ENCODE results near the gene MBNL1. TPM values are rescaled to one million over a fixed set of nuclear protein-coding genes. Genes with fewer than 3 reads are reported as not detected.
"Not testable (repeated sequence)": the region's sequence is repeated elsewhere in the genome, so short reads cannot be mapped to it uniquely, and the experiment has no call there.

The MBNL1 gene
- total and polyA plus RNA-seq, 2 donors (not counting 3 experiments of a cell fraction or from before 2014, with no cell fraction given), result 179 to 362 TPM

- FAIRE-seq (no peak), DNase-seq (ENCODE audit: low read depth, low spot score) (no peak)
- H3K27ac ChIP-seq (ENCODE audit: insufficient read depth, low read depth, low read length), result no peak overlapping the region
- no TSS peak for BruUV-seq (replicated peaks)
- H3K9me3 ChIP-seq (replicated peaks; ENCODE audit: control insufficient read depth, insufficient read depth, low read length), result no peaks in the 10 kb centered on the region
- intact Hi-C loops (cut with micrococcal nuclease) (no loop called here), dilution Hi-C loops (cut with MboI; ENCODE audit: extremely low pct_ligation_motif_present, low sequenced_read_pairs) (no loop called here)
- peaks cover 99% of the 10 kb centered on the region for H3K79me2 ChIP-seq (ENCODE audit: control insufficient read depth, insufficient read depth, low read length)
- H4K20me1 ChIP-seq (replicated peaks; ENCODE audit: control insufficient read depth, extremely low read depth, insufficient read depth, low read length), result peaks cover 12% of the 10 kb centered on the region
- no peaks in the 10 kb centered on the region for H3K9me1 ChIP-seq (replicated peaks; ENCODE audit: control insufficient read depth, extremely low read depth, insufficient read depth, low read length)
- peaks cover 29% of the 10 kb centered on the region for H3K4me1 ChIP-seq (ENCODE audit: control insufficient read depth, extremely low read depth, insufficient read depth, low read length)
- H3K36me3 ChIP-seq (ENCODE audit: control insufficient read depth in 2 of 2, extremely low read depth in 1 of 2, insufficient read depth in 2 of 2, low read length in 2 of 2), result peaks cover 0 to 6% of the 10 kb centered on the region in 2 experiments
- no peak overlapping the region for H3K4me2 ChIP-seq (ENCODE audit: insufficient read depth, low read length)
- H3K27me3 ChIP-seq (ENCODE audit: control insufficient read depth in 2 of 2, insufficient read depth in 2 of 2, low read length in 2 of 2), result no peaks in the 10 kb centered on the region
- H3K9ac ChIP-seq (replicated peaks; ENCODE audit: extremely low read depth, insufficient read depth, low read length), result no peak overlapping the region
- no peak overlapping the region for H3K4me3 ChIP-seq (replicated peaks in 1 of 3; ENCODE audit: insufficient read depth in 1 of 3, low read depth in 1 of 3, low read length in 3 of 3)
- CTCF ChIA-PET, result interaction anchor here (1.2 to 2.0 kb wide), 2 partner anchors 13 to 16 kb away, joined by 5 read pairs; no protein-coding TSS in a partner anchor
- no peak overlapping the region for H2AFZ ChIP-seq (ENCODE audit: low read depth, low read length)
- TF ChIP-seq EZH2 (IDR thresholded peaks at IDR 0.05; ENCODE audit: borderline replicate concordance, low read depth, low read length, severe bottlenecking), result no peak
- TF ChIP-seq GATA2 (IDR thresholded peaks at IDR 0.05; ENCODE audit: insufficient read depth, insufficient read length, low read depth, low read length), result no peak
- no peak for TF ChIP-seq POLR2A (IDR thresholded peaks at IDR 0.05; ENCODE audit: low read depth, low read length)
- TF ChIP-seq, protein P1, sequence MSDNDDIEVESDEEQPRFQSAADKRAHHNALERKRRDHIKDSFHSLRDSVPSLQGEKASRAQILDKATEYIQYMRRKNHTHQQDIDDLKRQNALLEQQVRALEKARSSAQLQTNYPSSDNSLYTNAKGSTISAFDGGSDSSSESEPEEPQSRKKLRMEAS (IDR thresholded peaks at IDR 0.05; ENCODE audit: insufficient read depth, insufficient read length), result no peak
- no peak for TF ChIP-seq MYC (IDR thresholded peaks at IDR 0.05; ENCODE audit: low read depth, low read length)
- no peak for TF ChIP-seq POLR2AphosphoS5 (IDR thresholded peaks at IDR 0.05; ENCODE audit: insufficient read depth, low read depth, low read length)
- TF ChIP-seq JUN (IDR thresholded peaks at IDR 0.05; ENCODE audit: borderline replicate concordance, insufficient read depth, insufficient read length, low read depth), result no peak
- TF ChIP-seq FOS (IDR thresholded peaks at IDR 0.05; ENCODE audit: borderline replicate concordance, insufficient read depth, low read length), result no peak
- TF ChIP-seq CTCF (IDR thresholded peaks at IDR 0.05; ENCODE audit: extremely low read depth in 1 of 2, insufficient read depth in 1 of 2, low read depth in 1 of 2, low read length in 2 of 2), result no peak
- POLR2A ChIA-PET, result no interaction called here
Observed at GRCh38 chr3:152396867-152397266, 128.1 kb downstream of the MBNL1 start.

- H3K4me1 ChIP-seq (ENCODE audit: control insufficient read depth, extremely low read depth, insufficient read depth, low read length), result peaks cover 29% of the 10 kb centered on the region
- POLR2A ChIA-PET; dilution Hi-C loops (cut with MboI; ENCODE audit: extremely low pct_ligation_motif_present, low sequenced_read_pairs); H3K9me3 ChIP-seq (replicated peaks; ENCODE audit: control insufficient read depth, insufficient read depth, low read length); H3K27me3 ChIP-seq (ENCODE audit: control insufficient read depth in 2 of 2, insufficient read depth in 2 of 2, low read length in 2 of 2); DNase-seq (ENCODE audit: low read depth, low spot score); H3K36me3 ChIP-seq (ENCODE audit: control insufficient read depth in 2 of 2, extremely low read depth in 1 of 2, insufficient read depth in 2 of 2, low read length in 2 of 2); FAIRE-seq; H3K9me1 ChIP-seq (replicated peaks; ENCODE audit: control insufficient read depth, extremely low read depth, insufficient read depth, low read length); H3K9ac ChIP-seq (replicated peaks; ENCODE audit: extremely low read depth, insufficient read depth, low read length); BruUV-seq (replicated peaks); H2AFZ ChIP-seq (ENCODE audit: low read depth, low read length); intact Hi-C loops (cut with micrococcal nuclease); H3K4me2 ChIP-seq (ENCODE audit: insufficient read depth, low read length); H3K27ac ChIP-seq (ENCODE audit: insufficient read depth, low read depth, low read length); H3K4me3 ChIP-seq (replicated peaks in 1 of 3; ENCODE audit: insufficient read depth in 1 of 3, low read depth in 1 of 3, low read length in 3 of 3): not testable (repeated sequence)
- H4K20me1 ChIP-seq (replicated peaks; ENCODE audit: control insufficient read depth, extremely low read depth, insufficient read depth, low read length), result peaks cover 15% of the 10 kb centered on the region
- peaks cover 99% of the 10 kb centered on the region for H3K79me2 ChIP-seq (ENCODE audit: control insufficient read depth, insufficient read depth, low read length)
- CTCF ChIA-PET, result interaction anchor here (2.0 kb wide), 1 partner anchor 15 kb away, joined by 5 read pairs; no protein-coding TSS in a partner anchor
Observed at GRCh38 chr3:152397348-152397747, 128.6 kb downstream of the MBNL1 start.
